RWPE1 (cell line): ENCODE measurements around the gene CDCA4.

Experiments used
- CTCF ChIA-PET: fragments of 350-600 bp; sonication (Branson Sonifier 250); formaldehyde crosslinking; extraction: SDS; loops from one replicate; lab custom pipeline; 2021; lab: Yijun Ruan, JAX
- POLR2A ChIA-PET: fragments of 400-600 bp; formaldehyde crosslinking; extraction: SDS; loops from one replicate; lab custom pipeline; 2020; ENCODE audit warnings: antibody characterized with exemption; ENCODE audit not compliant: low non-redundant PET; lab: Yijun Ruan, JAX
- DNase-seq: peaks from one replicate; pipeline ENCODE4 v3.0.0; 2012; ENCODE audit warnings: low spot score
- H3K27ac ChIP-seq: fragments of 450-650 bp; 2 replicates; pipeline ENCODE4 v1.5.1; 2017
- TF ChIP-seq, protein P1 (sequence below): fragments of 450-650 bp; conservative IDR thresholded peaks from 2 replicates; pipeline ENCODE4 v1.5.1; 2017; ENCODE audit warnings: low read depth, mild to moderate bottlenecking

CDCA4 gene

DNA sequence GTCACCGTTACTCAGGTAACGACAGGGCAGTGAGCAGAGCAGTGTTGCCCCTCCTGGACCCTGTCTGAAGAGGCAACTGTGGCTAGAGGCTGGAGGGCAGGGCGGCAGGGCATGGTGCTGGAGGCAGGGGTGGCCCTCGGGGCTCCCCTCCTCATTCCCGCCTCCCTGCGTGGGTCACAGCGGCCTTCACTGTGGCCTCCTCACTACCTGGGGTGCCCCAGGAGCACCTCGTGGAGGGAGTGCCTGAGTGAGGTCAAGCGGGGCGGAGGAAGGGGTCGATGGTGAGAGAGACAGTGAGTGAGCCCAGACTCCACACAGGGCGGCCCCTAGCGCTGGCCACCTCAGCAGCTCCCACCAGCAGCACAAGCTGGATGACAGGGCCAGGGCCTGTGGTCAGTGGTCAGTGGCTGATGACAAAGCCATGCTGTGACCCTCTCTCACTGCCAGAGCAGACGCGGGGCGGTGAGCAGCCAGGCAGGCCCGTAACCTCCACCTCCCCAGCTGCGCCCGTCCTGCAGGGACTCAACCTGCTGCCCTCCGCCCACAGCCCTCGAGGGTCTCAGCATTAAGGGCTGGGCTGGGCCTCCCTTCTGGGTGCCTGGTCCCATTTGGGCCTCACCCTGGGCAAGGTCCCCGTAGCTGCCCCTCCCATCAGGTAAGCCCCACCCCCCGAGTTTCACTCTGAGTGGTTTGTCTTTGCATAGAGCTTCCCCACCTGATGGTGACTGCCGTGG is 26.6 kb upstream of the CDCA4 start:
- CTCF ChIA-PET: interaction anchor here (0.6 to 1.6 kb wide), 2 partner anchors 77 to 113 kb away, joined by 3 to 4 read pairs; no protein-coding TSS in a partner anchor
- TF ChIP-seq, protein P1, sequence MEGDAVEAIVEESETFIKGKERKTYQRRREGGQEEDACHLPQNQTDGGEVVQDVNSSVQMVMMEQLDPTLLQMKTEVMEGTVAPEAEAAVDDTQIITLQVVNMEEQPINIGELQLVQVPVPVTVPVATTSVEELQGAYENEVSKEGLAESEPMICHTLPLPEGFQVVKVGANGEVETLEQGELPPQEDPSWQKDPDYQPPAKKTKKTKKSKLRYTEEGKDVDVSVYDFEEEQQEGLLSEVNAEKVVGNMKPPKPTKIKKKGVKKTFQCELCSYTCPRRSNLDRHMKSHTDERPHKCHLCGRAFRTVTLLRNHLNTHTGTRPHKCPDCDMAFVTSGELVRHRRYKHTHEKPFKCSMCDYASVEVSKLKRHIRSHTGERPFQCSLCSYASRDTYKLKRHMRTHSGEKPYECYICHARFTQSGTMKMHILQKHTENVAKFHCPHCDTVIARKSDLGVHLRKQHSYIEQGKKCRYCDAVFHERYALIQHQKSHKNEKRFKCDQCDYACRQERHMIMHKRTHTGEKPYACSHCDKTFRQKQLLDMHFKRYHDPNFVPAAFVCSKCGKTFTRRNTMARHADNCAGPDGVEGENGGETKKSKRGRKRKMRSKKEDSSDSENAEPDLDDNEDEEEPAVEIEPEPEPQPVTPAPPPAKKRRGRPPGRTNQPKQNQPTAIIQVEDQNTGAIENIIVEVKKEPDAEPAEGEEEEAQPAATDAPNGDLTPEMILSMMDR: no peak
- DNase-seq: no peak
- POLR2A ChIA-PET: interaction anchor here (0.5 kb wide), 1 partner anchor 505 kb away, joined by 5 read pairs; no protein-coding TSS in a partner anchor
- no peak overlapping the region; the same call in 1 of the 2 replicates for H3K27ac ChIP-seq

DNA sequence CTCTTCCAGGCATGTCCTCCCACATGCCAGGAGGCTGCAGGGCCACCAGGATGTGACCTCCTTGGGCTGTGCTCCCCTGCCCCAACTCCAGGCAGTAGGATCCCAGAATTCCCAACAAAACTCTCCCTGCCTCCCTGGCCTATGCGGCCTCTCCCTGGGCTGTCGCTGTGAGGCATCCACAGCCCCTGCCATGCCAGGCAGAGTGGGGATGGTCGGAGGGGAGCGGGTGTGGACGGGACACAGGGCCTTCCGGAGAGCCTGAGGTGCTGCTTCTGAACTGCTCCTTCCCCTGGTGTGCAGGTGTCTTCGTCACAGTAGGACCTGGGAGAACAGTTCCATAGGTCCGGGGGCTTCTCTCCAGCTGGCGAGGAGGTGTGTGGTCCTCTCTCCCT is 26.0 kb upstream of the CDCA4 start:
- POLR2A ChIA-PET: interaction anchor here (0.5 to 0.7 kb wide), 2 partner anchors 41 to 505 kb away, joined by 3 to 5 read pairs; no protein-coding TSS in a partner anchor
- no peak overlapping the region; the same call in 1 of the 2 replicates for H3K27ac ChIP-seq
- TF ChIP-seq, protein P1: no peak
- DNase-seq: no peak
- CTCF ChIA-PET: interaction anchor here (0.5 to 3.3 kb wide), 5 partner anchors 11 to 148 kb away, joined by 3 to 42 read pairs (median 5); no protein-coding TSS in a partner anchor

DNA sequence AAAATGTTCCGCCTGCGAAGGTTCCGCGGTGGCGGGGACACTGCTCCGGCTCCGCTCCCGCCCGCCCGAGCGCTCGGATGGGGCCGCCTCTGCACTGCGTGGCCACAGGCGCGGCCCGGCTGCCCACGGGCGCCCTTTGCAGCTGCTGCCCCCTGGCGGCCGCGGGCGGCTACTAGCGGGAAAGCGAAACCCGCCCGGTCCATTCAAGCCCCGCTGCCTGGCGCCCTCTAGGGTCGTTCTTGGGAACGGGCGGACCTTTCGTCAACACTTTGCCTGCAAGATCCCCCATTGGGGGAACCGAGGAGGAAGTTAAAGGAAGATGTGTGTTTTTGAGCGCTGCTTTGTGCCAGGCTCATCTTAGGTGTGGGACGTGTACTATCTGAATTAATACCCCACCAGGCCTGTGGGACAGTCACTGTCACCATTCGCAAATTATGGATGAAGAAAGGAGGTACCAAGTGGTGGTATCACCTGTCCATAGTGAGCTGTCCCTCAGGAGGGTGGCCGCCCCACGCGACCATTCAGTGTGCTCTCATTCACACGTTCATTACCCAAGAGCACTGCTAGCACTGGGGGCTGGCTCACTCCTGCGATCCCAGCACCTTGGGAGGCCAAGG is 24.9 kb upstream of the CDCA4 start:
- POLR2A ChIA-PET: interaction anchor here (0.6 kb wide), 1 partner anchor 368 kb away, joined by 4 read pairs; no protein-coding TSS in a partner anchor
- TF ChIP-seq, protein P1: peak; percentile 99
- CTCF ChIA-PET: interaction anchor here (0.6 to 3.3 kb wide), 26 partner anchors 8 to 388 kb away, joined by 3 to 42 read pairs (median 5); partner anchors contain the start of genes CDCA4, CLBA1 and GPR132
- H3K27ac ChIP-seq: peak overlapping the region; percentile 23; the same call in 1 of the 2 replicates
- peak; percentile 83 for DNase-seq

DNA sequence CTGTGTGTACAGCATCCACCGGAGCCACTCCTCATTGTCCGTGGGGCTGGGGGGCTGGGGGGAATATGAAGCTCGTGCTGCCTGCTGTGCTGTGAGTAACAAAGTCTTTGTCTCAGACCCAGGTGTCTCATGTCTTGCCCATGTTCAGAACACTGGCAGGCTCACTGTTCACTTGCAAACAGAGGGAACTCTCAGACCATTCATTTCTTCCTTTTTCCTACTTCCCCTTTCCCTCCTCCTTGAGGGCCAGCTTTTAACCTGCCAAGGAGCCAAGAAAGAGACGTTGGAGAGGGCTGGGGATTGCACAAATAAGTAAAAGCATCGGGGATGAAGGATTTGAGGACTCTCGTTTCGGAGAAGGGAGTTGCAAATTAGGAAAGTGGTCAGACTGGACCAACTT is 22.8 kb upstream of the CDCA4 start:
- TF ChIP-seq, protein P1: no peak
- no peak for DNase-seq
- H3K27ac ChIP-seq: peak overlapping the region; percentile 66
- POLR2A ChIA-PET: no interaction called here
- CTCF ChIA-PET: interaction anchor here (3.3 kb wide), 1 partner anchor 69 kb away, joined by 42 read pairs; no protein-coding TSS in a partner anchor

DNA sequence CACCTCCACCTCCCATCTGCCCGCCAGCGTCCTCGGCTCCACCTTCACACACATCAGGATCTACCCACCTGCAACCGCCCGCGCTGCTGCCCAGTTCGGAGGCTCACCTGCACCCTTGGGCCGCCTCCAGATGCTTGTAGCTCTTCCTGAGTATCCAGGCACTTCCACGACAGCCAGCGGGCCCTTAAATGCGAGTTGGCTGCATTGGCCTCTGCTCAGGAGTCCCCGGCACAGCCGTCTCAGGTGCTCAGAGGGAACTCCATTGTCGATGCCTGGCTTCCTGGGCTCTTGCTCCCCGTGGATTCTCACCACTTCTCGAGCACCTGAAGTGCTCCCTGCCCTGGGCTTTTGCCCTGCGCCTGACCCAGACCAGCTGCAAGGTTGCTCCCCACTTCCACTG is 21.9 kb upstream of the CDCA4 start:
- TF ChIP-seq, protein P1: no peak
- POLR2A ChIA-PET: no interaction called here
- CTCF ChIA-PET: interaction anchor here (0.7 kb wide), 1 partner anchor 42 kb away, joined by 4 read pairs; no protein-coding TSS in a partner anchor
- no peak for DNase-seq
- peak overlapping the region; percentile 66 for H3K27ac ChIP-seq
